NCI-H1048 (cell line): ENCODE results near the gene MPHOSPH10.
A peak's percentile ranks its signal among the peaks of the same experiment; 100 is the strongest.
"Not testable (repeated sequence)": the region's sequence is repeated elsewhere in the genome, so short reads cannot be mapped to it uniquely, and the experiment has no call there.

Experiments used
- DNase-seq: peaks from one replicate; lab custom pipeline; 2025; lab: John Stamatoyannopoulos, UW

MPHOSPH10 gene, protein sequence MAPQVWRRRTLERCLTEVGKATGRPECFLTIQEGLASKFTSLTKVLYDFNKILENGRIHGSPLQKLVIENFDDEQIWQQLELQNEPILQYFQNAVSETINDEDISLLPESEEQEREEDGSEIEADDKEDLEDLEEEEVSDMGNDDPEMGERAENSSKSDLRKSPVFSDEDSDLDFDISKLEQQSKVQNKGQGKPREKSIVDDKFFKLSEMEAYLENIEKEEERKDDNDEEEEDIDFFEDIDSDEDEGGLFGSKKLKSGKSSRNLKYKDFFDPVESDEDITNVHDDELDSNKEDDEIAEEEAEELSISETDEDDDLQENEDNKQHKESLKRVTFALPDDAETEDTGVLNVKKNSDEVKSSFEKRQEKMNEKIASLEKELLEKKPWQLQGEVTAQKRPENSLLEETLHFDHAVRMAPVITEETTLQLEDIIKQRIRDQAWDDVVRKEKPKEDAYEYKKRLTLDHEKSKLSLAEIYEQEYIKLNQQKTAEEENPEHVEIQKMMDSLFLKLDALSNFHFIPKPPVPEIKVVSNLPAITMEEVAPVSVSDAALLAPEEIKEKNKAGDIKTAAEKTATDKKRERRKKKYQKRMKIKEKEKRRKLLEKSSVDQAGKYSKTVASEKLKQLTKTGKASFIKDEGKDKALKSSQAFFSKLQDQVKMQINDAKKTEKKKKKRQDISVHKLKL

GRCh38 chr2:71130152-71130904 lies at the start of gene MPHOSPH10, which contains the start of gene MCEE:
MPHOSPH10 (plus strand) TSS chr2:71130634; CDS start chr2:71130666, 32 bp downstream.
MCEE (minus strand) TSS chr2:71130229; CDS start chr2:71130219, 10 bp downstream.
- DNase-seq: peak; percentile 80

- DNase-seq: no peak
Measured at GRCh38 chr2:71082402-71083252, 47.8 kb upstream of the MPHOSPH10 start.

GRCh38 chr2:71083297-71083696 lies 47.1 kb upstream of the MPHOSPH10 start:
- DNase-seq: not testable (repeated sequence)

DNA sequence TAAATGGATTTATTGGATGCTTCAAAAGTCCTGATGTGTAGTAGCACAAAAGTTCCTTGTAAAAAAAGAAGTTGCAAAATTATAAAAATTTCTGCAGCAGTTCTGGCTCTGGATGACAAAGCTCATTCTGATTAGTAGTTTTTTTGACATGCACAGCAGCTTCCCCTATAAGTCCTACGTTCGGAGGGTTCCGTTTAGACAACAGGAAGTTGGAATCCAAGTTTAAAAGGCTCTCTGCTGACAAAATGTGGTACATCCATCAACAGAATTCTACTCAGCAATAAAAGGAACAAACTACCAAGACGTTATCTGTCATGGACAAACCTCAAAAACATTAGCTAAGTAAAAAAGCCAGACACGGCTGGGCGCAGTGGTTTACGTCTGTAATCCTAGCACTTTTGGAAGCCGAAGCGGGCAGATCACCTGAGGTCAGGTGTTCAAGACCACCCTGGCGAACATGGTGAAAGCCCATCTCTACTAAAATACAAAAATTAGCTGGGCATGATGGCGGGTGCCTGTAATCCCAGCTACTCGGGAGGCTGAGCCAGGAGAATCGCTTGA lies 46.6 kb upstream of the MPHOSPH10 start:
- DNase-seq: not testable (repeated sequence)

DNA sequence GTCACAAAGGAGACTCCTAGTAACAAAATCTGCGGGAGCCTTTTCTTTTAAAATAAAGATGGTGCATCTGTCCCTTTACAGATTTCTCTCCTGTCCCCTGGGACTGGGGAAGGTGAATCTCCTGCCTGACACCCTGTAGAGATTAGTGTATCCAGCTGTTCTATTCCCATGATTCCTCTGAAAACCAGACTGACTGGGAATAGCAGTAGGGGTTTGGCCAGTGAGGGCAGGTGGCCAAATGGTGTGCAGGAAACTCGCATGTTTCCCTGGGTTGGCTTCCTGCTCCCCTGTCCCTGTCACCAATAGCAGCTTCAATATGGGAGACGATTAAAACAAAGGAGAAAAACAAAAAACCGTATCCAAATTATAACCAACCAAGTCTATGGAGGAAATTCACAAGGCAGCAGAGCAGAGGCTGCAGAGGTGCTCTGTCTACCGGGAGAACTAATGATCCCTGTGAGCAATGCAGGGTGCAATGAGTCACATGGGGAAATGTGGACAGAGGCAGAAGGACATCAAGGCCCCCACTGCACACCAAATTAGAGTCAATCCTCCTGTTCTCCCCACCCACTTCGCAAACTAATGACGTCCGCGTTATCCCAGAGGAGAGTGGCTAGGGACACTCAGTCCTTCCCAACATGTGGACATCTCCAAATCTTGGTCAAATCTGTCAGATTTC lies 45.0 kb upstream of the MPHOSPH10 start:
- not testable (repeated sequence) for DNase-seq

DNA sequence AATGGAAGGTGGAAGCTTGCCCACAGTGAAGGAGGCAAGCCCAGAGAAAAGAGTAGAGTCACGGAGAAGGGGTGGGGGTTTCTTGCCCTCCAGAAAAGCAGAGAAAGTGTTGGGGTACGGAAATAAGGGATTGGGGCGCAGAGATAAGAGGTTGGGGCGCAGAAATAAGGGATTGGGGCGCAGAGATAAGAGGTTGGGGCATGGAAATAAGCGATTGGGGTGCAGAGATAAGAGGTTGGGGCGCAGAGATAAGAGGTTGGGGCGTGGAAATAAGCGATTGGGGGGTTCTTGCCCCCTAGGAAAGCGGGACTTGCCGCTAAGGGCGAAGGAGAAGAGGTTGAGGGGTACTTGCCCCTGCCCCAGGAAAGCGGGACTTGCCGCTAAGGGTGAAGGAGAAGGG lies 41.0 kb upstream of the MPHOSPH10 start:
- not testable (repeated sequence) for DNase-seq

GRCh38 chr2:71091808-71092207 lies 38.6 kb upstream of the MPHOSPH10 start:
- DNase-seq: not testable (repeated sequence)

DNA sequence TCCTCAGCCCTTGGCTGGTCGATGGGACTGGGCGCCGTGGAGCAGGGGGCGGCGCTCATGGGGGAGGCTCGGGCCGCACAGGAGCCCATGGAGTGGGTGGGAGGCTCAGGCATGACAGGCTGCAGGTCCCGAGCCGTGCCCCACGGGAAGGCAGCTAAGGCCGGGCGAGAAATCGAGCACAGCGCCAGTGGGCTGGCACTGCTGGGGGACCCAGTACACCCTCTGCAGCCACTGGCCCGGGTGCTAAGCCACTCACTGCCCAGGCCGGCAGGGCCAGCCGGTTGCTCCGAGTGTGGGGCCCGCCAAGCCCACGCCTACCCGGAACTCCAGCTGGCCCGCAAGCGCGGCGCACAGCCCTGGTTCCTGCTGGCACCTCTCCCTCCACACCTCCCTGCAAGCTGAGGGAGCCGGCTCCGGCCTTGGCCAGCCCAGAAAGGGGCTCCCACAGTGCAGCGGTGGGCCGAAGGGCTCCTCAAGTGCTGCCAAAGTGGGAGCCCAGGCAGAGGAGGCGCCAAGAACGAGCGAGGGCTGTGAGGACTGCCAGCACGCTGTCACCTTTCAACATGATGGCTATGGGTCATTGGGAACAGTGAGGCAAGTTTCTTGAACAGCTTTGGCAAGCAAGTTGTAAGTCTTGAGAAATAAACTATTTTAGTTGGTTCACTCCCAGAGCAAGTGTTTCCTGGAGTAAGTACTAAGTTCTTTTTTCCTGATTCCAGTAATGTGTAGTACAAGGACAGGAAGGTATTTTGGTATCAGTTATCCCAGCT lies 37.8 kb upstream of the MPHOSPH10 start:
- not testable (repeated sequence) for DNase-seq

DNA sequence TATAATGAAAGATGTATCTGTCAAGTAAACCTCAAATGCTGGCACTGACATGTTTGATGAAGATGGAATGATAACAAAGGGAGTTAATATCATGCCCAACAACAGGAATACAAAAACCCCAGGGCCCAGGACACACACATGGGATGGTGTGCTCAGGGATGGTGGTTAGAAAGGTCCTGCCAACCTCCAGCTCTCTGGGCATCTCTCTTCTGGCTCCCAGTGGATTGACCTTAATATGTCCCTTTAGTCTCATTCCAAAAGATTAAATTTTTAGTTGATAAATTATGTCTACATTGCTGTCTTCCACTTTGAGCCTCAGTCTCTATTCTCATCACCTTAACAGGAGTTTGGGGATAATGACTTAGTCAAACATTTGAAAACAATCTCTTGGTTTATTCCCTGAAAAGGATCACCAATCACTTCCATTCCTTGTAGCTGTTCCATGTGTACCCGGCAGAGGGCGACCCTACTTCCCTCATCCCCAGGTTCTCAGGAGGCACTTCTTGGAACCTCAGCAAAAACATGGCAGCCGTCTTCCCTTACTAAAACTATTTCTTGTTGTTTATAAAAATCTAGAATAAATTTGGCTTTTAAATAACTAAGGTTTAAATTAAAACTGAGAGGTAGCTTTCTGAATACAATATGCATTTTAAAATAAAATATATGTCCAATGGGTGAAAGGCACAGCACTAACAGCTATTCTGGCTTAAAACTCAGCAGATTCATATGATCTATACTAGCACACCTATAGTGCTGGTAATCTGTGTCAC lies 30.1 kb upstream of the MPHOSPH10 start:
- no peak for DNase-seq

GRCh38 chr2:71101656-71102055 lies 28.8 kb upstream of the MPHOSPH10 start:
- DNase-seq: no peak

DNA sequence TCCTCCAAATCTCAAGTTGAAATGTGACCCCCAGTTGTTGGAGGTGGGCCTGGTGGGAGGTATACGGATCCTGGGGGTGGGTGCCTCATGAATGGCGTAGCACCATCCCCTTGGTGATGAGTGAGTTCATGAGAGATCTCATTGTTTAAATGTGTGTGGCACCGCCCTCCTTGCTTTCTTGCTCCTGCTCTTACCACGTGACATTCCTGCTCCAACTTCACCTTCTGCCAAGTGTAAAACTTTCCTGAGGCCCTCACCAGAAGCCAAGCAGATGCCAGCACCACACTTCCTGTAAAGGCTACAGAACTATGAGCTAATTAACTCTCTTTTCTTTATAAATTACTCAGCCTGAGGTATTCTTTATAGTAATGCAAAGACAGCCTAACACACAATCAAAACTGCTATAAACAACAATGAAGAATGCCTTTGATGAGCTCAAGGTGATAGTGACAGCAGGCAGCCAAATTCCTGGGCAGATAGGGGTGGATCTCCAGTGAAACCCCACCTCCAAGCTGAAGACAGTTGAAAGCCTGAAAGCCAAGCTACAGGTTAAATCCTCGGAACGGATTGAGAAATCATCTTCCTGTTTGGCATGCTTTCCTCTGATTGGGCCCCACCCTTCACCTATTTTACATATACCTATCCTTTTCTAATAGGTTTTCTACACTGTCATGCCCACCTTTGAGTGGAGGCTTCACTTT lies 27.3 kb upstream of the MPHOSPH10 start:
- DNase-seq: no peak

DNA sequence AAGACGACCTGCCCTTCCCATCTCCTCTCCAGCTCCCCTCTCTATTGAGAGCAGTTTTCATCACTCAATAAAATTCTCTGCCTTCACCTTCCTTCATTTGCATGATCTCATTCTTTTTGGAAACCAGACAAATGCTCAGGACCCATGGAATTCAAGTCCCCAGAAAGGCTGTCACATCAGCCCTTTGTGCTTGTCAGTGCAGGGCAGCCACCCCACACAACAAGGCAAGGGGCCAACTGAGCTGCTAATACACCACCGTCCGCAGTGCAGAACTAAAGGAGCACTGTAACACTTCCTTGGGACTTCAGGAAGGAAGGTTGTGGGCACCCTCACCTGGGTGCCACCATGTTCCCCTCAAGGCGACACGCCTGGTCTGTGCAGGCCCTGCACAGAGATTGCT lies 26.6 kb upstream of the MPHOSPH10 start:
- DNase-seq: no peak

- not testable (repeated sequence) for DNase-seq
Measured at GRCh38 chr2:71106463-71106862, 24.0 kb upstream of the MPHOSPH10 start.

DNA sequence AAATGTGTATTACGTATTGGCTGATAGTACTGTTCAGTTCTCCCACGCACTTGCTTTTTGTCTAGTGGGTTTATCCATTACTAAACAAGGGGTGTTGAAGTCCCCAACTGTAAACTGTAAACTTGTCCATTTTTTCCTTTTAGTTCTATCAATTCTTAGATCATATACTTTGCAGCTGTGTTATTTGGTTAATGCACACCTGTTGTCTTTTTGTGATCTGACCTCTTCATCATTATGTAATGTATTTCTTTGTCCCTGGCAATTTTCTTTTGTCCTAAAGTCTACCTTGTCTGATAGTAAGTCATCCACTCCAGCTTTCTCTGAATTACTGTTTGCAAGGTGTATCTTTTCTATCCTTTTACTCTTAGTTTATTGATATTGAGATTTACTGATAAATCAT lies 22.3 kb upstream of the MPHOSPH10 start:
- DNase-seq: no peak

GRCh38 chr2:71113843-71114242 lies 16.6 kb upstream of the MPHOSPH10 start:
- no peak for DNase-seq

DNA sequence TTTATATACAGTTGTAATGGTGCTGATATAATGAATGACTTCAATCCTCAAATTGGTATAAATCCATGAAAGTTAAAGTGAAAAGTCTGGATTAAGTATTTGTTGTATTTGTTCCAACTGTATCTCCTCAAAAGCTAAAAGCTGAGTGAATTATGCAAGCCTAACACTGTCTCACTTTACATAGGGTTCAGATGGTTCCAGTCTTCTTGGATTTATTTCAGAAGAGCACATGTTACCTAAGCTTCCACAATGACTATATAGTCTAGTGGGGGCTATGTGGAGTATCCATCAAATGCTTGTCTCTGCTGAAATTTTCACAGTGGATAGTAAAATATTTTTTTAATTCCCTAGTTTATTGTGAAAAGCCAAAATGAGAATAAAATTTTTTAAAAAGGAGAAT lies 13.4 kb upstream of the MPHOSPH10 start:
- DNase-seq: no peak

GRCh38 chr2:71120195-71120594 lies 10.2 kb upstream of the MPHOSPH10 start:
- DNase-seq: no peak

DNA sequence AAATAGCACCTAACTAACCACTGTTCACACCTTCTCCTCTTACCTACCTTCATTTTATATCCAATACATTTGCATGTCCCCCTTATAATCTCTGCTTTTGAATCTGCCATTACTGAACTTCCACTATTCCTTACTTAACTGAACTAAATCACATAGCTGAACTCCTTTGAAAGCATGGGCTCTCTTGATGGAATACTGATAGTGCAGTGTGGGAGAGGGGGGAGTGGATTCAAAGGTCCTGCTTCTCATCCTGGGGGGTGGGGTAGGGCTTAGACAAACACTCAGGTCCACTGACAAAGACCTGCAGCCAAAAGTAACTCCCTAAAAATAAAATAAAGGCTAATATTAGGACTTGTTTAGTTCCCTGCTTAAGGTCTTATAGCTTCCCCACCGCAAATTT lies 9.0 kb upstream of the MPHOSPH10 start:
- DNase-seq: no peak
